Activated CD4-positive, alpha-beta T cell treated with anti-CD3 and anti-CD28 coated beads, Interleukin-2, amount 50 U/mL, for 24 hours (primary cell): ENCODE results near the gene URB2.
"Not testable (repeated sequence)": the region's sequence is repeated elsewhere in the genome, so short reads cannot be mapped to it uniquely, and the experiment has no call there.

Experiments used
- DNase-seq, 2 donors: peaks; one replicate each; pipeline ENCODE4 v3.0.0-alpha.2; 2020; ENCODE audit warnings: low read depth in 1 of 2, low spot score in 1 of 2

The URB2 gene

DNA sequence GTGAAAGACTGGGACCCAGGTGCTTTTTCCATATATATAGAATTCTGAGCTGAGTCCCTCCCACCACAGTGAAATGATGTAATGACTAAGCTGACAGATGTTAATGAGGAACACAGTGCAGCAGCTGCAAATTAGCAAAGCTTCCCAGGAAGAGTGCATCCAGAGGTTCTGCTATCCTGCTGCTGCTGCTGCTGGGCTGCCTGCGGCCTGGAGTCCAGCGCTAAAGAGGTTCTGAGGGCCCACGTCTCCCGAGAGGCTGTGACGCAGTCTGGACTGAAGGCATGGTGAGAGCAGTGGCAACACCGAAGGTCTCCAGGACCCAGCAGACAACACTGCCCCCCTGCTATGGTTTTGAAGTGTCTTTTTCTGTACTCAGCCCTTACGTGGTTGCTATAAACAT lies 63.9 kb downstream of the URB2 start:
- DNase-seq: no peak

DNA sequence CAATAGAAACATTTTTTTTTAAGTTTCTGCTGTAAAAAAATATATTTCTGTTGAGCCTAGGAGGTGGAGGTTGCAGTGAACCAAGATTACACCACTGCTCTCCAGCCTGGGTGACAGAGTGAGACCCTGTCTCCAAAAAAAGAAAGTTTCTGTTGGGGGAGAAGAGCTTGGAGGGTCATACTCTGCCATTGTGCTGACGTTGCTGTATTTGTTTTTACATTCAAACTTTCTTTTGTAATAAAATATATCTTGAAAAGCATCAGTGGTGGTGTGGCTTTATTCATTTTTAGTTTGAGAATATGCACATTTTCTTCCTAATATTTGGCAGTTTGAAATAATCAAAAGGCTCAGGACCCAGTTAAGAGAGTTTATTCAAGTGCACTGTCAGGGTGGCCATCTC lies 64.6 kb downstream of the URB2 start:
- DNase-seq: no peak

DNA sequence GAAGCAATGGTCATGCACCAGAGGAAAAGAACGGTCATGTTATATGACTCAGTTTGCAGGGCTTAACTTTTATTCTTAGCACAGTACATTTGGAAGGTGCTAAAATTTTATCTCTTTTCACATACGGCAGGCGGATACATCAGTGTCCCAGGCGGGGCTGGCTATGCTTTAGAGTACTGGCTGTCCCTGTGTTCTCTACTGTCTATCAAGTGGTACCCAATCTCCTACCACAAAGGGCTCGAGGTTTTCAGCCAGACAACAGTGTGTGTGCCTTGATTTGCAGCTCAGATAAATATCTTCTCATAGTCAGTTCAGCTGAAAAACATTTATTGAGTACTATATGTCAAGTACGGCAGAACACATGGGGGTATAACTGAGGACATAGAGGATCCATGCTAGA lies 65.3 kb downstream of the URB2 start:
- no peak for DNase-seq

DNA sequence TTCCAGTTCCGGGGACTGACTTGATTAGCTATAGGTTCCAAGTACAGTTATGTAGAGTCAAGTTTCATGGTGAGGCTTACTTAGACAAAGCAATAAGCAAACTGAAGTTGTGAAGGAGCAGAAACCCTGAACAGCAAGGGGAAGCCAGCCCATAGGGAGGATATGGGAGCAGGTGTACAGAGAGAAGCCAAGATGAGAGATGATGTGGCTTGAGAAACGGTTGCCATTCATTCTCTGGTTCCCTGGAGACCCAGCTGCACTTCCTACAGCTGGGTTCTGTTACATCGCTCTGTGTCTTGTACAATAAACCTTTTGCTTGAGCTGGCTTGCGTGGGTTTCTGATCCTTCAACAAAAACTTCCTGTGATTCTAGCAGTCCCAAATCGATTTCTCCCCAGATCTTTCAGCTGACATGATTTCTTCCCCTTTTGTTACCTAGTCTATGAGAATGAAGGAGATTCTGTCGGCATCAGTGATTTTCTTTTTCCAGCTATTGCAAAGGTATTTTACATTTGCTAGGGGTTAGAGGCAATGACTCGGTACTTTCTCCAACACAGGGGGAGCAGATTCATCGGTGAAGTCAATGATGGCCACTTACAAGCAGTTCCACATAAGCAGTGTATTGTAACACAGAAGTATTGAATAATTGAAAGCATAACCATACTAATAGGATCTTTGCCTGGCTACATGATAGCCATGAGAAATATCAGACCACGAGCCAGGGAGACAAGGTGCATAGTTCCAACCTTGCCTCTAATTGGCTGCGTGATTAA lies 67.3 kb downstream of the URB2 start:
- no peak for DNase-seq

DNA sequence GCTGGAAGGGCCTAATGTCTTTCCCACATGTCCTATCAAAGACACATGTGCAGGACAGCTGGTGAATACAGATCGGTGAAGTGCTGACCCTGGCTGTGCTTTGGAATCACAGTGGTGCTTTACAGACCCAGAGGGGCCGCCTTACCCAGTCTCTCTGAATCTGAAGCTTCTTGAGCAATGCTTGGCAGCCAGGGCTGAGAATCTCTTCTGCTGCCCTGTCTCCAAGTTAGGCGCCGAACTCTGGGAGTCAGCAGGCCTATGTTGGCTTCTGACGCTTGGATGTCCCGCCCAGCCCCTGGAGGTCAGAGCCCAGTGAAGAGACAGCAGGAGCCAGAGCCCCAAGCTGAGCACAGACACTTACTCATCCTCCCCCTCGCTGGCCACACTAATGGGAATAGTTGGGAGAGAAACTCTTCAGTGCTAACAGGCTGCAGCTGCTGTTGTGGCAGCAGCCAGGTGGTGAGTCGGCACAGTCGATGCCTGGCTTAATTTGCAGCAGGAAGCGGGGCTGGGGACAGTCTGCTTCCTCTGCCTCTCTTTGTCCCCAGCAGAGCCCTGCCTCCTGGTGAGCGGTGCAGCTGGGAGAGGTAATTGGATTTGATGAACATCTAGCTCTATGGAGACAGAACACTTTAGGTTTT lies 68.1 kb downstream of the URB2 start:
- DNase-seq: no peak

DNA sequence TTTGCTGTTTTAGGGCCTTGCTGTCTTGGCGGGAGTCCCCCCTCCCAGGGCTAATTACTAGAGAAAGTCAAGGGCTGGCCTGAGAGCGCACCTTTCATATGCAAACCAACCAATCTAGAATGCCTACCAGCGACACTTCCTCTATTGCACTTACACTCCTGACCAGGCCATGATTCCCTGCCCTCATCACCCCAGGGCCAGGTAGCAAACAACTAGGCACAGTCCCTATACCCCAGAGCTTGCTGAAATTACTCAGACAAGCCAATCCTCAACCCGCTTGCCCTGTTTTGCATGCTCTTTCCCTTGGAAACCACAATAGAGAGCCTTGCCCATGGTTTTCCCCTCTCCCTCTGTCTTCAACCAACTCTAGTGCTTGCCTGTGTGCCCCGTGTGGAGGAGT lies 70.3 kb downstream of the URB2 start:
- DNase-seq: no peak

DNA sequence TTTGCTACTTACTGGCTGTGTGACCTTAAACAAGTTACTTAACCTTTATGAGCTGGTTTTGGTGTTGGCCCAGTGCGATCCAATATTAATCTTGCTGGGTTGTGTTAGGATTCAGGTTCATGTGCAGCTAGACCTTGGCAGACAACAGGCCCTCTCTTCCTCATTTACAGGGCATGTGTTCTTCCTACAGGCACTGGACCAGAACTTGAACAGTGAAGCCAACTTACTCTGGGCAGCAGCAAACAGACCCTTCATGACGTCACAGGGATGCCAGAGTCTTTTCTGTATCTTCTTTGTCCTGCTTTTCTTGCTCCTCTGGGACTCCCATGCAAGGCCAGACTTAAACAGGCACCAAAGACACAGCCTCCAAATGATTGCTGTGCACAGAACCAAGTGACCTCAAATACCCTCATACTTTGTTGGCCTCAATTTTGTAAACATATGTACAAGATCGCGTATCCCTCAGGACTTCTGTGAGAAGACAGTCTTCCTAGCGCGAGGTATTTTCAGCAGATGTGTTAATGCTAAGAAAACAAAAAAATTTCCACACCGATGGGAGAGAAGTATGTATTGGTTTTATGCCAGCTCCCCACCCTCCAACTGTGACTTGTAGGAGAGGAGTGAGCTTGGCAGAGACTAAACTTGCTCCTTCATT lies 73.7 kb downstream of the URB2 start:
- no peak for DNase-seq

DNA sequence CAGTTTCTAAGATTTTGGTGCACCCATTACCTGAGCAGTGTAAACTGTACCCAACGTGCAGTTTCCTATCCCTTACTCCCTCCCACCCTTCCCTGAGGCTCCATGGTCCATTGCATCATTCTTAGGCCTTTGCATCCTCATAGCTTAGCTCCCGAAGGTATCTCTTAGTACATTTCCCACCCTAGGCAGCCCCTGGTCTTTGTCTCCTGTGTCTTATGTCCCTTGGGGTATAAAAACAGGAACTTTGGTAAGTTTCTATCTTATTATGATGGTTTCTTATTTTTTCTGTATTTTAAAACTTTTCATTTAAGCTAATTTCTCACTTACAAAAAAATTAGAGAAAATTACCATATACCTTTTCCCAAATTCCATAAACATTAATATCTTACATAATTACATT lies 78.1 kb downstream of the URB2 start:
- DNase-seq: no peak

DNA sequence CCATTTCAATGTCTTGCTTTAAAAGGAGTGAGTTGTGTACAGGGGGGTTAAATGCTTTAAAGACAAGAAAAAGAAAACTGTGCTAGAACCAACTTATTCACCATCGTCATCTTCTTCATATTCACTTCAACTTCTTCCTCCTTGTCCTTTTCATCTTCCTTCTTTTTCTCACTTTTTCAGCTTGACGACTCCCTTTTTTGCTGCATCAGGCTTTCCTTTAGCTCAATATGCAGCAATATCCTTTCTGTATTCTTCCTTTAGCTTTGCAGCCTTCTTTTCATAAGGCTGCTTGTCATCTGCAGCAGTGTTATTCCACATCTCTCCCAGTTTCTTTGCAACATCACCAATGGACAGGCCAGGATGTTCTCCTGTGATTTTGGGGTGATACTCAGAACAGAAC lies 79.1 kb downstream of the URB2 start:
- DNase-seq: not testable (repeated sequence)

DNA sequence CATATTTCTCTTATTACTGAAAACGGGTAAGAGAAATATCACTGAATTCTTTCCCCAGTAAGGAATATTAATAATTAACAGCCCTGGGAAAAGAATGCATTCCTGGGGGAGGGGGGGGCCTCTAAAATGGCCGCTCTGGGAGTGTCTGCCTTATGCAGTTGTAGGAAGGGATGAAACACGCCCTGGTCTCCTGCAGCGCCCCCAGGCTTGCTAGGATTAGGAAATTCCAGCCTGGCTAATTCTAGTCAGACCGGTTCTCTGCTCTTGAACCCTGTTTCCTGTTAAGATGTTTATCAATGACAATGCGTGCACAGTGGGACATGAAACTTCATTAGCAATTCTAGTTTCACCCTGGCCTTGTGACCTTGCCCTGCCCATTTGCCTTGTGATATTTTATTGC lies 81.1 kb downstream of the URB2 start:
- DNase-seq: not testable (repeated sequence)

DNA sequence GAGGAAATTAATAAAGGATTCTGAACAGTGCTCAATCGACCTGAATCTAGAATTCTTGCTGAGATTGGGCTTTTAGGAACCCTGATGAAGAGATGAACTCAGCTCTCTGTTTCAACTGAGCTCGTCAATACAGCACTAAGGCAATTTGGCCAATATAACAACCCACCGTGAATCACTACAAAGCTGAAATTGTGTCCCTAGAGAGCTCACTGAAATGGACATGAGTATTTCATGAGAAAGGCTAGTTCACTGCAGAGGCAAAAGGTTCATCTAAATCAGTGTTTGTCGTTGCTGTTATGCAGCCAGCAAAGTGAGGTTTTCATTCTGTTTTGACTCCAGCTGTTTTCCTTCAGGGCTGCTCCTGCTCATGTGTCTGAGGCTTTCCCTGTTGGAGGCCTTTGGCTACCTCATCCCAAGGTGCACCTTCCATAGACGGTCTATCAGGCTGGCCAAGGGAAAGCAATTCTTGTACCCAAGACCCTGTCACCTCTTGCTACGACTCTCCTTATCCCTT lies 83.5 kb downstream of the URB2 start:
- DNase-seq: no peak
